GM12864 (cell line): ENCODE results near the gene FNDC8.

Experiments
- DNase-seq: peaks from one replicate; pipeline ENCODE4 v3.0.0-alpha.2; 2011; ENCODE audit warnings: low read depth
- H3K4me3 ChIP-seq: 2 replicates; pipeline ENCODE4 v1.5.1; 2011; ENCODE audit warnings: mild to moderate bottlenecking, low read depth, low read length, control low read depth
- CTCF ChIP-seq: IDR thresholded peaks from 2 replicates; pipeline ENCODE4 v1.5.1; 2011; ENCODE audit warnings: low read depth, mild to moderate bottlenecking, moderate library complexity, low read length, control low read depth, inconsistent platforms; ENCODE audit errors: missing control alignments

Gene FNDC8

GRCh38 chr17:35121315-35121714 lies at the start of gene FNDC8:
Gene FNDC8, plus strand, starts transcription at chr17:35121615. Its CDS starts 79 bp downstream, at chr17:35121694.
- H3K4me3 ChIP-seq = no peak within 1 kb of the TSS
- no peak for TF ChIP-seq CTCF
- no peak for DNase-seq

- no peak for DNase-seq
- no peak for TF ChIP-seq CTCF
- no peak overlapping the region for H3K4me3 ChIP-seq
Measured at GRCh38 chr17:35073183-35073790, 48.1 kb upstream of the FNDC8 start.

GRCh38 chr17:35073991-35074627 lies 47.3 kb upstream of the FNDC8 start:
- H3K4me3 ChIP-seq = no peak overlapping the region
- no peak for DNase-seq
- TF ChIP-seq CTCF = no peak

- DNase-seq = no peak
- TF ChIP-seq CTCF = no peak
- H3K4me3 ChIP-seq = no peak overlapping the region
Measured at GRCh38 chr17:35074711-35075707, 46.4 kb upstream of the FNDC8 start.

GRCh38 chr17:35076874-35077273 lies 44.5 kb upstream of the FNDC8 start:
- TF ChIP-seq CTCF = no peak
- no peak for DNase-seq
- H3K4me3 ChIP-seq = no peak overlapping the region

- no peak for DNase-seq
- no peak overlapping the region for H3K4me3 ChIP-seq
Measured at GRCh38 chr17:35079547-35080423, 41.6 kb upstream of the FNDC8 start.

More at GRCh38 chr17:35079547-35080423, 41.6 kb upstream of the FNDC8 start:
- TF ChIP-seq CTCF = no peak
